MM.1S (cell line): ENCODE results near the gene PCDH9.
"Not testable (repeated sequence)": the region's sequence is repeated elsewhere in the genome, so short reads cannot be mapped to it uniquely, and the experiment has no call there.

Source experiments
- DNase-seq: peaks from one replicate; pipeline ENCODE4 v3.0.0-alpha.2; 2015
- H2AFZ ChIP-seq: fragments of 300-600 bp; sonication (generic); 2 replicates; pipeline ENCODE4 v1.6.0; 2016; ENCODE audit warnings: antibody characterized with exemption, low read length
- H3F3A ChIP-seq: fragments of 300-600 bp; sonication (generic); 2 replicates; pipeline ENCODE4 v1.6.1; 2016; ENCODE audit warnings: mild to moderate bottlenecking, antibody characterized with exemption, low read length, moderate library complexity, mixed read lengths; ENCODE audit not compliant: insufficient read depth
- H3K27ac ChIP-seq: fragments of 300-600 bp; sonication (generic); 2 replicates; pipeline ENCODE4 v1.5.1; 2016; ENCODE audit warnings: mild to moderate bottlenecking, low read length
- H3K27me3 ChIP-seq: fragments of 300-600 bp; sonication (generic); replicated peaks from 2 replicates; pipeline ENCODE4 v1.6.0; 2016; ENCODE audit warnings: low read length; ENCODE audit not compliant: insufficient read depth
- H3K36me3 ChIP-seq: fragments of 300-600 bp; sonication (generic); replicated peaks from 2 replicates; pipeline ENCODE4 v1.6.1; 2016; ENCODE audit warnings: mild to moderate bottlenecking, low read length, mixed read lengths; ENCODE audit not compliant: insufficient read depth
- H3K4me1 ChIP-seq: fragments of 300-600 bp; sonication (generic); 2 replicates; pipeline ENCODE4 v1.6.1; 2016; ENCODE audit warnings: low read length, mixed read lengths
- H3K4me2 ChIP-seq: fragments of 300-600 bp; sonication (generic); 2 replicates; pipeline ENCODE4 v1.6.0; 2016; ENCODE audit warnings: low read depth, low read length
- H3K4me3 ChIP-seq: fragments of 300-600 bp; sonication (generic); 2 replicates; pipeline ENCODE4 v1.5.1; 2016; ENCODE audit warnings: low read length, mixed read lengths
- H3K79me2 ChIP-seq: fragments of 300-600 bp; sonication (generic); 2 replicates; pipeline ENCODE4 v1.6.1; 2016; ENCODE audit warnings: mixed run types, low read length, mixed read lengths
- H3K9ac ChIP-seq: fragments of 300-600 bp; sonication (generic); 2 replicates; pipeline ENCODE4 v1.6.1; 2016; ENCODE audit warnings: low read length, mixed read lengths
- H3K9me2 ChIP-seq: fragments of 300-600 bp; sonication (generic); replicated peaks from 2 replicates; pipeline ENCODE4 v1.6.1; 2016; ENCODE audit warnings: mild to moderate bottlenecking, low read length, mixed read lengths; ENCODE audit not compliant: insufficient read depth
- H3K9me3 ChIP-seq: fragments of 300-600 bp; sonication (generic); replicated peaks from 2 replicates; pipeline ENCODE4 v1.6.1; 2016; ENCODE audit warnings: mild to moderate bottlenecking, low read length, mixed read lengths; ENCODE audit not compliant: insufficient read depth
- H4K20me1 ChIP-seq: fragments of 300-600 bp; sonication (generic); 2 replicates; pipeline ENCODE4 v1.6.1; 2016; ENCODE audit warnings: mild to moderate bottlenecking, low read length, moderate library complexity, mixed read lengths; ENCODE audit not compliant: insufficient read depth
- EZH2 ChIP-seq: fragments of 300-600 bp; sonication (generic); optimal IDR thresholded peaks from 2 replicates; pipeline ENCODE3; 2017; ENCODE audit warnings: low read depth, mild to moderate bottlenecking, antibody characterized with exemption, low read length, mixed read lengths
- EZH2phosphoT487 ChIP-seq: fragments of 300-600 bp; sonication (generic); IDR thresholded peaks from 2 replicates; pipeline ENCODE4 v1.6.1; 2018; ENCODE audit warnings: antibody characterized with exemption, low read length
- TF ChIP-seq, protein P1 (sequence below): fragments of 300-600 bp; sonication (generic); IDR thresholded peaks from 2 replicates; pipeline ENCODE4 v1.5.1; 2016; ENCODE audit warnings: antibody characterized with exemption, low read length, mixed read lengths

PCDH9 gene

DNA sequence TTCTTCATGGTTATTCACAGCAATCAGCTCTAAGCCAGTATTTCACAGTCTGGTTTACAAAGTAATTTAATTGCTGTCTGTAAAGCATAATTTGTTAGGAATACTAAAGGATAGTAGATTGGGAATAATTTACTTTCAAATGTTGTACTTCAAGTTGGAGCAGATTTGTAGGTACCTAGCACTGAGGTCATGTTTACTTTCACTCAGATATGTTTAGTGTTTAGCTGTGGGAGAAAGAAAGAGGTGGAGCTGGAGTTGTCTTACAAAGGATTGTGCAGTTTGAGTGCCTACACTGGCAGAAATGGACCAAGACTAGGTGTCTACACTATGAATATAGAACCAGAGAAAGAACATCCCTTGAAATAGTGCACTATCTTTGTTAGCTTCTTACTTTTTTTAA, 464.6 kb downstream of the PCDH9 start:
- Histone ChIP-seq H4K20me1 (no peaks in the 10 kb centered on the region), H3K9me3 (no peaks in the 10 kb centered on the region), H3K9me2 (no peaks in the 10 kb centered on the region), H3K4me1 (no peaks in the 10 kb centered on the region), H3F3A (no peaks in the 10 kb centered on the region), H3K4me2 (no peak overlapping the region), H2AFZ (no peak overlapping the region), H3K27ac (no peak overlapping the region), H3K4me3 (no peak overlapping the region), H3K9ac (no peak overlapping the region), H3K79me2 (no peaks in the 10 kb centered on the region), H3K36me3 (no peaks in the 10 kb centered on the region), H3K27me3 (no peaks in the 10 kb centered on the region)
- TF ChIP-seq, protein P1, sequence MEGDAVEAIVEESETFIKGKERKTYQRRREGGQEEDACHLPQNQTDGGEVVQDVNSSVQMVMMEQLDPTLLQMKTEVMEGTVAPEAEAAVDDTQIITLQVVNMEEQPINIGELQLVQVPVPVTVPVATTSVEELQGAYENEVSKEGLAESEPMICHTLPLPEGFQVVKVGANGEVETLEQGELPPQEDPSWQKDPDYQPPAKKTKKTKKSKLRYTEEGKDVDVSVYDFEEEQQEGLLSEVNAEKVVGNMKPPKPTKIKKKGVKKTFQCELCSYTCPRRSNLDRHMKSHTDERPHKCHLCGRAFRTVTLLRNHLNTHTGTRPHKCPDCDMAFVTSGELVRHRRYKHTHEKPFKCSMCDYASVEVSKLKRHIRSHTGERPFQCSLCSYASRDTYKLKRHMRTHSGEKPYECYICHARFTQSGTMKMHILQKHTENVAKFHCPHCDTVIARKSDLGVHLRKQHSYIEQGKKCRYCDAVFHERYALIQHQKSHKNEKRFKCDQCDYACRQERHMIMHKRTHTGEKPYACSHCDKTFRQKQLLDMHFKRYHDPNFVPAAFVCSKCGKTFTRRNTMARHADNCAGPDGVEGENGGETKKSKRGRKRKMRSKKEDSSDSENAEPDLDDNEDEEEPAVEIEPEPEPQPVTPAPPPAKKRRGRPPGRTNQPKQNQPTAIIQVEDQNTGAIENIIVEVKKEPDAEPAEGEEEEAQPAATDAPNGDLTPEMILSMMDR: no peak
- TF ChIP-seq EZH2 (no peak), EZH2phosphoT487 (no peak)
- no peak for DNase-seq

DNA sequence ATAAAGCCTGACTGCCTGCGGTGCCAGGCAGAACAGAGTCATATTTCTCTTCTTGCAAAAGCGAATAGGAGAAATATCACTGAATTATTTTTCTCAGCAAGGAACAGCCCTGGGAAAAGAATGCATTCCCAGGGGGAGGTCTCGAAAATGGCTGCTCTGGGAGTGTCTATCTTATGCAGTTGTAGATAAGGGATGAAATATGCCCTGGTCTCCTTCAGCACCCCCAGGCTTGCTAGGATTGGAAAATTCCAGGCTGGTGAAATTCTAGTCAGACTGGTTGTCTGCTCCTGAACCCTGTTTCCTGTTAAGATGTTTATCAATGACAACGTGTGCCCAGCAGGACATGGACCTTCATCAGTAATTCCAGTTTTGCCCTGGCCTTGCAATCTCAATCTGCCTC, 469.5 kb downstream of the PCDH9 start:
- H3K4me2 ChIP-seq, H3K9me3 ChIP-seq, H3K79me2 ChIP-seq, H4K20me1 ChIP-seq, DNase-seq, H3K27ac ChIP-seq, H3F3A ChIP-seq, H3K36me3 ChIP-seq, H2AFZ ChIP-seq, H3K9ac ChIP-seq, H3K4me3 ChIP-seq, H3K27me3 ChIP-seq, H3K9me2 ChIP-seq, H3K4me1 ChIP-seq: not testable (repeated sequence)

DNA sequence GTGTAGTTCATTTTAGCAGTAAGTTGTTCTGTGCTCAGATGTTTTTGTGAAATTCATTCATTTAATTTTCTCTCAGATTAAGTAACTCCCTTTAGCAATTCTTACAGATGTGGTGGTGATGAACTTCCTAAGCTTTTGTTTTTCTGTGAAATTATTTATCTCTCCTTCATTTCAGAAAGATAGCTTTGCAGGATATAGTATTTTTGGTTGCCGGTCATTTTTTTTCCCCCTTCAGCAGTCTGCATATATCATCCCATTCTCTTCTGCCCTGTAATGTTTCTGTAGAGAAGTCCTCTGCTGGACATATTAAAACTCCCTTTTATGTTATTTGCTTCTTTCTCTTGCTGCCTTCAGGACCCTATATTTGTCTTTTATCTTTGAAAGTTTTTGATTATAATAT, 470.2 kb downstream of the PCDH9 start:
- Histone ChIP-seq H3K9me2 (no peaks in the 10 kb centered on the region), H3K4me2 (no peak overlapping the region), H3K4me1 (no peaks in the 10 kb centered on the region), H4K20me1 (no peaks in the 10 kb centered on the region), H3K9ac (no peak overlapping the region), H3K27me3 (no peaks in the 10 kb centered on the region), H3K36me3 (no peaks in the 10 kb centered on the region), H3K27ac (no peak overlapping the region), H2AFZ (no peak overlapping the region), H3K4me3 (no peak overlapping the region), H3K79me2 (no peaks in the 10 kb centered on the region), H3K9me3 (no peaks in the 10 kb centered on the region), H3F3A (no peaks in the 10 kb centered on the region)
- no peak for DNase-seq
- TF ChIP-seq, protein P1: no peak
- TF ChIP-seq EZH2 (no peak), EZH2phosphoT487 (no peak)

DNA sequence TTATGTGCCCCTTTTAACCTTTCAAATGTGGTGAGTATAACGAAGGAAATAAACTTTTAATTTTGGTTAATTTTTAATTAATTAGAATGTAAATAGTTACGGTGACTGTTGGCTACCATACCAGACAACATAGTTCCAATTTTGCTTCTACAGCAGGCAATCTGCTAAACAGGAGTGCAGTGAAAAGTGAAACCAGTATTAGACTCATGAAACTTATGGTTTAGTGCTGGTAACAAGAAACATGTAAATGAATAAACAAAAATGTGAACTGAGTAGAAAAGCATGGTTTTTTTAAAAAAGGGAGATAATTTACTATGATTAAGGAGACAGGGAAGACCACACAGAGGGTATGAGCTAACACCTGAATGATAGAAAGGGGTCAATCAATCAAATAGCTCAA, 478.4 kb downstream of the PCDH9 start:
- no peaks in the 10 kb centered on the region for H4K20me1 ChIP-seq
- H2AFZ ChIP-seq: no peak overlapping the region
- H3K27ac ChIP-seq: no peak overlapping the region
- H3K9me2 ChIP-seq: no peaks in the 10 kb centered on the region
- H3K79me2 ChIP-seq: no peaks in the 10 kb centered on the region
- H3K9ac ChIP-seq: no peak overlapping the region
- TF ChIP-seq EZH2phosphoT487 (no peak), EZH2 (no peak)
- H3K36me3 ChIP-seq: no peaks in the 10 kb centered on the region
- H3F3A ChIP-seq: no peaks in the 10 kb centered on the region
- H3K4me1 ChIP-seq: no peaks in the 10 kb centered on the region
- no peak overlapping the region for H3K4me3 ChIP-seq
- no peaks in the 10 kb centered on the region for H3K27me3 ChIP-seq
- DNase-seq: peak; percentile 46
- 0 out of 2 replicates have a peak overlapping the region, but pooled peaks have one; percentile 27 for H3K4me2 ChIP-seq
- no peaks in the 10 kb centered on the region for H3K9me3 ChIP-seq
